Hindlimb muscle (tissue), 1 donor: Measurements from ENCODE around the gene HTR7. TPM values are rescaled to one million over a fixed set of nuclear protein-coding genes. Genes with fewer than 3 reads are reported as not detected.
A peak's percentile ranks its signal among the peaks of the same experiment; 100 is the strongest.
"Not testable (repeated sequence)": the region's sequence is repeated elsewhere in the genome, so short reads cannot be mapped to it uniquely, and the experiment has no call there.

Experiments used
- DNase-seq: peaks from one replicate; pipeline ENCODE4 v3.0.0-alpha.2; 2013
- polyA plus RNA-seq: library from polyadenylated mRNA; unstranded; fragments of 120-200 nt; gene quantifications from one replicate; pipeline ENCODE4 v1.2.1, GENCODE V29; 2013; ENCODE audit not compliant: insufficient read length

HTR7 gene
- polyA plus RNA-seq = 0.36 TPM

- DNase-seq = peak; percentile 54
Measured at GRCh38 chr10:90857635-90858460, at the start of gene HTR7. Gene HTR7 (minus strand): TSS chr10:90858039. CDS start chr10:90857671, 368 bp downstream.

GRCh38 chr10:90906596-90906995 lies 48.8 kb upstream of the HTR7 start:
- no peak for DNase-seq

- no peak for DNase-seq
Measured at GRCh38 chr10:90905925-90906324, 48.1 kb upstream of the HTR7 start.

- DNase-seq = not testable (repeated sequence)
Measured at GRCh38 chr10:90896916-90897315, 39.1 kb upstream of the HTR7 start.

GRCh38 chr10:90893190-90893589 lies 35.4 kb upstream of the HTR7 start:
- no peak for DNase-seq

GRCh38 chr10:90890347-90890746 lies 32.5 kb upstream of the HTR7 start:
- DNase-seq = no peak

- DNase-seq = no peak
Measured at GRCh38 chr10:90889636-90890035, 31.8 kb upstream of the HTR7 start.

- DNase-seq = no peak
Measured at GRCh38 chr10:90888387-90888786, 30.5 kb upstream of the HTR7 start.

- no peak for DNase-seq
Measured at GRCh38 chr10:90887555-90887954, 29.7 kb upstream of the HTR7 start.

GRCh38 chr10:90885176-90885575 lies 27.3 kb upstream of the HTR7 start:
- DNase-seq = no peak

GRCh38 chr10:90884431-90884830 lies 26.6 kb upstream of the HTR7 start:
- DNase-seq = peak; percentile 48

- DNase-seq = not testable (repeated sequence)
Measured at GRCh38 chr10:90880059-90880719, 22.4 kb upstream of the HTR7 start.

GRCh38 chr10:90879062-90879461 lies 21.2 kb upstream of the HTR7 start:
- no peak for DNase-seq

- DNase-seq = no peak
Measured at GRCh38 chr10:90872648-90873020, 14.8 kb upstream of the HTR7 start.

GRCh38 chr10:90871766-90872647 lies 14.2 kb upstream of the HTR7 start, which contains the start of gene RPP30:
Gene RPP30 (plus strand): TSS chr10:90871974. CDS start chr10:90871987, 13 bp downstream.
- peak; percentile 85 for DNase-seq

GRCh38 chr10:90871279-90871765 lies 13.5 kb upstream of the HTR7 start:
- DNase-seq = peak; percentile 50

GRCh38 chr10:90866050-90866598 lies 8.3 kb upstream of the HTR7 start:
- no peak for DNase-seq

GRCh38 chr10:90865401-90865800 lies 7.6 kb upstream of the HTR7 start:
- DNase-seq = no peak

- no peak for DNase-seq
Measured at GRCh38 chr10:90862908-90863514, 5.2 kb upstream of the HTR7 start.

GRCh38 chr10:90860790-90861189 lies 3.0 kb upstream of the HTR7 start:
- DNase-seq = no peak

- no peak for DNase-seq
Measured at GRCh38 chr10:90859321-90859751, 1.5 kb upstream of the HTR7 start.

- no peak for DNase-seq
Measured at GRCh38 chr10:90858461-90858968, 676 bp upstream of the HTR7 start.
